Central memory CD4-positive, alpha-beta T cell (primary cell): ENCODE measurements around the gene IL1RL1.

ENCODE experiments used
- DNase-seq: peaks from one replicate; pipeline ENCODE4 v3.0.0; 2022

IL1RL1 gene

GRCh38 chr2:102294802-102295489, 16.4 kb upstream of the IL1RL1 start:
- DNase-seq = no peak

GRCh38 chr2:102295566-102295965, 15.8 kb upstream of the IL1RL1 start:
- DNase-seq = no peak

- DNase-seq = no peak
Measured at GRCh38 chr2:102296449-102296848, 14.9 kb upstream of the IL1RL1 start.

GRCh38 chr2:102297891-102298290, 13.5 kb upstream of the IL1RL1 start:
- DNase-seq = no peak

- DNase-seq = peak; percentile 37
Measured at GRCh38 chr2:102301867-102302362, 9.4 kb upstream of the IL1RL1 start.

- DNase-seq = no peak
Measured at GRCh38 chr2:102302458-102302857, 8.9 kb upstream of the IL1RL1 start.

- no peak for DNase-seq
Measured at GRCh38 chr2:102303589-102303988, 7.8 kb upstream of the IL1RL1 start.

- DNase-seq = no peak
Measured at GRCh38 chr2:102304268-102304667, 7.1 kb upstream of the IL1RL1 start.

- DNase-seq = no peak
Measured at GRCh38 chr2:102304711-102305611, 6.4 kb upstream of the IL1RL1 start.

- DNase-seq = no peak
Measured at GRCh38 chr2:102306125-102306524, 5.2 kb upstream of the IL1RL1 start.

- DNase-seq = no peak
Measured at GRCh38 chr2:102313025-102313424, 1.7 kb downstream of the IL1RL1 start.

- no peak for DNase-seq
Measured at GRCh38 chr2:102313471-102313870, 2.1 kb downstream of the IL1RL1 start.

- no peak for DNase-seq
Measured at GRCh38 chr2:102313950-102314349, 2.6 kb downstream of the IL1RL1 start.

GRCh38 chr2:102315921-102316320, 4.6 kb downstream of the IL1RL1 start:
- no peak for DNase-seq

- DNase-seq = no peak
Measured at GRCh38 chr2:102317715-102318114, 6.4 kb downstream of the IL1RL1 start.

- DNase-seq = no peak
Measured at GRCh38 chr2:102318437-102318836, 7.1 kb downstream of the IL1RL1 start.

GRCh38 chr2:102321941-102322719, 10.8 kb downstream of the IL1RL1 start:
- DNase-seq = no peak

- peak; percentile 25 for DNase-seq
Measured at GRCh38 chr2:102324914-102325313, 13.6 kb downstream of the IL1RL1 start.

- no peak for DNase-seq
Measured at GRCh38 chr2:102331311-102331980, 20.1 kb downstream of the IL1RL1 start.

GRCh38 chr2:102334486-102334885, 23.1 kb downstream of the IL1RL1 start:
- no peak for DNase-seq

GRCh38 chr2:102335871-102336366, 24.6 kb downstream of the IL1RL1 start:
- no peak for DNase-seq

GRCh38 chr2:102336502-102336945, 25.2 kb downstream of the IL1RL1 start:
- DNase-seq = no peak
